ENCODE results near the gene ADAD2. TPM values are rescaled to one million over a fixed set of nuclear protein-coding genes. Genes with fewer than 3 reads are reported as not detected.
A peak's percentile ranks its signal among the peaks of the same experiment; 100 is the strongest.

Gene ADAD2
- total and polyA plus RNA-seq, 12 donors = 0.12 to 11.6 (median 0.63) TPM; not detected in 3

DNA sequence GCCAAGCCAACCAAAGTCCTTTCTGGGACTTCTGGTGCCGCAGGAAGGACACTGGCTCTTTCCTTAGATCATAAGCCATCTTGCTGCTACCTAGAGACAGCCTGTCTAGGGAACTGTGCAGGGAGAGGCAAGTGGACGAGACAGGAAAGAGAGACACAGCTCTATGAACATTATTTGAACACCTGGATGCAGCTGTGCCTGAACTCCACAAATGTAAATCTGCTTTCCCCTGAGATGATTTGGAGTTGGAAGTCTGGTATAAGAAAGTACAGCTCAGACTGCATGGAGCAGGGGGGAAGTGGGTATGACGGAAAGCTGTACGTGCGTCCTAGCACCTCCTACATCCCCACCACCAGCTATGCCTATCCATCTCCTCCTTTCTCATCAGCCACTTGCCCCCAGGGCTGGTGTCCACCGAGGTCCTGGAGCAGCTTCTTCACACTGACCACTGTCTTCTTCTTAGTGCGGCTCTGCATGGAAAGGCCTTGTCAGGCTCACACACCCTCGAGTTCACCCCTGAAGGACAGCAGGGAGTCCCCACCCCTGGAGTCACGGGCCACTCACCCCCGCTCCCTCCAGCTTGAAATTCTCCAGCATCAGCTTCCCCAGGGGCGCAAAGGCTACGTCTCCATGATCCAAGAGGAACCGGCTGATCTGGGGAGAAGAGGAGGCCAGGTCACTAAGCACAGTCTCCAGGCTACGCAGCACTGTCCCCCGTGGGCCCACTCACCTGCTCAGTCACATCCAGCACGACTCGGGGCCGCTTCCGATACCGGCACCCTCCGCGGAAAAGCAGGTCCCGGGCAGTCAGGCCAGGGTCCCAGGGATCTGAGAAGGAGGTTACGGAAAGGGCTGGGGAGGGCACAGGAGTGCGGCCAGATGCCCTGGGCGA is 8.0 kb upstream of the ADAD2 start:
- no peak overlapping the region for H3K4me3 ChIP-seq
- no peak for DNase-seq
- H3K36me3 ChIP-seq (replicated peaks in 1 of 2) = peaks cover 0 to 53% of the 10 kb centered on the region in 2 donors
- no peaks in the 10 kb centered on the region for H3K9me3 ChIP-seq (replicated peaks in 1 of 3)
- H3K4me1 ChIP-seq (replicated peaks in 1 of 2) = peaks cover 8 to 19% of the 10 kb centered on the region in 2 donors
- H3K27me3 ChIP-seq = no peaks in the 10 kb centered on the region
- H3K27ac ChIP-seq = no peak overlapping the region
- TF ChIP-seq, protein P1, sequence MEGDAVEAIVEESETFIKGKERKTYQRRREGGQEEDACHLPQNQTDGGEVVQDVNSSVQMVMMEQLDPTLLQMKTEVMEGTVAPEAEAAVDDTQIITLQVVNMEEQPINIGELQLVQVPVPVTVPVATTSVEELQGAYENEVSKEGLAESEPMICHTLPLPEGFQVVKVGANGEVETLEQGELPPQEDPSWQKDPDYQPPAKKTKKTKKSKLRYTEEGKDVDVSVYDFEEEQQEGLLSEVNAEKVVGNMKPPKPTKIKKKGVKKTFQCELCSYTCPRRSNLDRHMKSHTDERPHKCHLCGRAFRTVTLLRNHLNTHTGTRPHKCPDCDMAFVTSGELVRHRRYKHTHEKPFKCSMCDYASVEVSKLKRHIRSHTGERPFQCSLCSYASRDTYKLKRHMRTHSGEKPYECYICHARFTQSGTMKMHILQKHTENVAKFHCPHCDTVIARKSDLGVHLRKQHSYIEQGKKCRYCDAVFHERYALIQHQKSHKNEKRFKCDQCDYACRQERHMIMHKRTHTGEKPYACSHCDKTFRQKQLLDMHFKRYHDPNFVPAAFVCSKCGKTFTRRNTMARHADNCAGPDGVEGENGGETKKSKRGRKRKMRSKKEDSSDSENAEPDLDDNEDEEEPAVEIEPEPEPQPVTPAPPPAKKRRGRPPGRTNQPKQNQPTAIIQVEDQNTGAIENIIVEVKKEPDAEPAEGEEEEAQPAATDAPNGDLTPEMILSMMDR (IDR thresholded peaks at IDR 0.05) = no peak
- no peak for TF ChIP-seq POLR2A (IDR thresholded peaks at IDR 0.05)
- intact Hi-C loops (cut with DNase I) = loop anchor here (5.0 to 10.0 kb wide), 3 partner anchors 98 to 226 kb away; partner anchors contain the start of gene NECAB2 (in 1 of the 2)
- WGBS, 4 donors = 94 to 95% (median 94%) methylated on average over 19 to 26 of the region's 26 CpGs

DNA sequence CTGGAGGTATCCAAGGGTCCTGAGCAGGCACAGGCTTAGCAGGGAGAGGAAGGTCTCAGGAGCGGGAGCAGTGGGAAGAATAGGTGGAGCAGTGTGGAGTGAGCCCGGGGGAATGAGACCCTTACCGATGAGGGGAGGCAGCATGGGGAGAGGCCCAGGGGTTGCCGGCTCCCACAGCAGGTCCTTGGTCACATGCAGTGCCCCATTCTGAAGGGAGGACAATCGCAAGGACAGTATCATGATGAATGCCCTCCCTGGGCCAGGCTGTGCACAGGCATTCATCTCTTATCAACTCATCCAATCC is 7.4 kb upstream of the ADAD2 start:
- TF ChIP-seq, protein P1 (IDR thresholded peaks at IDR 0.05) = no peak
- TF ChIP-seq POLR2A (IDR thresholded peaks at IDR 0.05) = no peak
- Histone ChIP-seq H3K4me3 (no peak overlapping the region), H3K27me3 (no peaks in the 10 kb centered on the region), H3K27ac (no peak overlapping the region), H3K4me1 (replicated peaks in 1 of 2) (peaks cover 8 to 16% of the 10 kb centered on the region in 2 donors), H3K9me3 (replicated peaks in 1 of 3) (no peaks in the 10 kb centered on the region), H3K36me3 (replicated peaks in 1 of 2) (peaks cover 0 to 47% of the 10 kb centered on the region in 2 donors)
- no peak for DNase-seq
- 70 to 85% (median 75%) methylated on average over 5 of the region's 5 CpGs for WGBS, 4 donors
- intact Hi-C loops (cut with DNase I) = loop anchor here (5.0 to 10.0 kb wide), 3 partner anchors 99 to 226 kb away; partner anchors contain the start of gene NECAB2 (in 1 of the 2)

- H3K4me1 ChIP-seq (replicated peaks in 1 of 2) = peaks cover 8 to 16% of the 10 kb centered on the region in 2 donors
- no peaks in the 10 kb centered on the region for H3K9me3 ChIP-seq (replicated peaks in 1 of 3)
- DNase-seq = no peak
- no peaks in the 10 kb centered on the region for H3K27me3 ChIP-seq
- peaks cover 0 to 43% of the 10 kb centered on the region in 2 donors for H3K36me3 ChIP-seq (replicated peaks in 1 of 2)
- H3K4me3 ChIP-seq = no peak overlapping the region
- intact Hi-C loops (cut with DNase I) = loop anchor here (5.0 to 10.0 kb wide), 3 partner anchors 99 to 227 kb away; partner anchors contain the start of gene NECAB2 (in 1 of the 2)
- TF ChIP-seq, protein P1 (IDR thresholded peaks at IDR 0.05) = peak in 4 of 6 experiments; percentile 10 to 22 (median 21)
- no peak for TF ChIP-seq POLR2A (IDR thresholded peaks at IDR 0.05)
- 76 to 84% (median 82%) methylated on average over 10 to 11 of the region's 11 CpGs for WGBS, 4 donors
- peak overlapping the region in 2 of 5 donors; percentile 31 to 32 for H3K27ac ChIP-seq
Measured at GRCh38 chr16:84183911-84184591, 6.9 kb upstream of the ADAD2 start.

GRCh38 chr16:84184775-84185174 is 6.2 kb upstream of the ADAD2 start:
- Histone ChIP-seq H3K4me3 (no peak overlapping the region), H3K9me3 (replicated peaks in 1 of 3) (no peaks in the 10 kb centered on the region), H3K27ac (peak overlapping the region in 1 of 5 donors; percentile 32), H3K36me3 (replicated peaks in 1 of 2) (peaks cover 0 to 36% of the 10 kb centered on the region in 2 donors), H3K4me1 (replicated peaks in 1 of 2) (peaks cover 8 to 16% of the 10 kb centered on the region in 2 donors), H3K27me3 (no peaks in the 10 kb centered on the region)
- peak in 3 of 7 donors; percentile 50 to 71 (median 66) for DNase-seq
- TF ChIP-seq, protein P1 (IDR thresholded peaks at IDR 0.05) = no peak
- TF ChIP-seq POLR2A (IDR thresholded peaks at IDR 0.05) = no peak
- intact Hi-C loops (cut with DNase I) = loop anchor here (5.0 to 10.0 kb wide), 3 partner anchors 100 to 227 kb away; partner anchors contain the start of gene NECAB2 (in 1 of the 2)
- WGBS, 4 donors = 46 to 67% (median 57%) methylated on average over 9 to 10 of the region's 10 CpGs
